ENCODE results near the gene CTNNA3. TPM values are rescaled to one million over a fixed set of nuclear protein-coding genes. Genes with fewer than 3 reads are reported as not detected.

Gene CTNNA3
- total RNA-seq, 1 donor from 2014 or later: not detected

DNA sequence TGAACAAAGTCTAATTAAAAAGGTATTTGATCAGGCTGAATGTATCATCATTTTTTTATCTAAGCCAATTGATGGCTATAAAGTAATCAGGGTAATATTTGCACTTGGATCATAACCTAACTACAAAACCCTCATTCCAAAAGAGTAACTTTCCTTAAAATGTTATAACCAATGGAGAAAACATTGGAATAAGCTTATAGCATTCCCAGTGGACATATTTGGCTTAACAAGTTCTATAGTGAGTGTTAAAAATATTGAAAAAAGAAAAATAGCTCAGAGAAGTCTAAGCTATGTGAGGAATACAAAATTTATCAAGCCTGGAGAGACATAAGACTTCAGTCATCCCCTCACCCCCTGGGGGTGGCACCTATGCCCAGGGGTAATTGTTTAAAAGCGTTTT lies 411.4 kb downstream of the CTNNA3 start:
- H3K4me1 Mint-ChIP-seq: no peaks in the 10 kb centered on the region
- no peaks in the 10 kb centered on the region for H3K36me3 Mint-ChIP-seq (ENCODE audit: low read depth)
- CTCF ChIA-PET: no interaction called here
- H3K9me3 Mint-ChIP-seq: no peaks in the 10 kb centered on the region
- TF ChIP-seq, protein P1, sequence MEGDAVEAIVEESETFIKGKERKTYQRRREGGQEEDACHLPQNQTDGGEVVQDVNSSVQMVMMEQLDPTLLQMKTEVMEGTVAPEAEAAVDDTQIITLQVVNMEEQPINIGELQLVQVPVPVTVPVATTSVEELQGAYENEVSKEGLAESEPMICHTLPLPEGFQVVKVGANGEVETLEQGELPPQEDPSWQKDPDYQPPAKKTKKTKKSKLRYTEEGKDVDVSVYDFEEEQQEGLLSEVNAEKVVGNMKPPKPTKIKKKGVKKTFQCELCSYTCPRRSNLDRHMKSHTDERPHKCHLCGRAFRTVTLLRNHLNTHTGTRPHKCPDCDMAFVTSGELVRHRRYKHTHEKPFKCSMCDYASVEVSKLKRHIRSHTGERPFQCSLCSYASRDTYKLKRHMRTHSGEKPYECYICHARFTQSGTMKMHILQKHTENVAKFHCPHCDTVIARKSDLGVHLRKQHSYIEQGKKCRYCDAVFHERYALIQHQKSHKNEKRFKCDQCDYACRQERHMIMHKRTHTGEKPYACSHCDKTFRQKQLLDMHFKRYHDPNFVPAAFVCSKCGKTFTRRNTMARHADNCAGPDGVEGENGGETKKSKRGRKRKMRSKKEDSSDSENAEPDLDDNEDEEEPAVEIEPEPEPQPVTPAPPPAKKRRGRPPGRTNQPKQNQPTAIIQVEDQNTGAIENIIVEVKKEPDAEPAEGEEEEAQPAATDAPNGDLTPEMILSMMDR (IDR thresholded peaks at IDR 0.05): no peak
- H3K27me3 Mint-ChIP-seq: no peaks in the 10 kb centered on the region
- H3K4me3 Mint-ChIP-seq: no peak overlapping the region
- ATAC-seq (ENCODE audit: low read depth) (no peak), DNase-seq (no peak)
- H3K27ac Mint-ChIP-seq: no peak overlapping the region
- POLR2A ChIA-PET: no interaction called here
- intact Hi-C loops (cut with micrococcal nuclease): no loop called here

DNA sequence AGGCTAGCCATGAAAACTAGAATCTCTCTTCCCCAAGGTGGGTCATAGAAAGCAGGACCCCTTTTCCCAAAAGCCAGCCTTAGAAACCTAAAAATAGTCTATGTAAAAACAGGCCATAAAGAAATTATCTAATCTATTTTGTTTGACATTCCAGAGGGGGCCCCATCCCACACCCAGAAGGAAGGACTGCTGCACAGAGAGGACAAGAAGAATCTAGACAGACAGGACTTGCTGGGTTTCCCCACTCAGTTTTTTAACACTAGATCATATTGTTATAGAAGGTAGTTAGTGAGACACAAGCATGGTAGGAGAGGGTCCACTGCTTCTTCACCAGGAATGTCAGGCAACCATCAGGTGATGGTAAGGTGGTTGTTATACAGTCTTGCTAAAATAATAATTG lies 413.1 kb downstream of the CTNNA3 start:
- ATAC-seq (ENCODE audit: low read depth) (no peak), DNase-seq (no peak)
- no peaks in the 10 kb centered on the region for H3K27me3 Mint-ChIP-seq
- no peaks in the 10 kb centered on the region for H3K4me1 Mint-ChIP-seq
- intact Hi-C loops (cut with micrococcal nuclease): no loop called here
- ChIA-PET CTCF (no interaction called here), POLR2A (no interaction called here)
- H3K27ac Mint-ChIP-seq: no peak overlapping the region
- H3K36me3 Mint-ChIP-seq (ENCODE audit: low read depth): no peaks in the 10 kb centered on the region
- H3K9me3 Mint-ChIP-seq: no peaks in the 10 kb centered on the region
- TF ChIP-seq, protein P1 (IDR thresholded peaks at IDR 0.05): no peak
- H3K4me3 Mint-ChIP-seq: no peak overlapping the region

DNA sequence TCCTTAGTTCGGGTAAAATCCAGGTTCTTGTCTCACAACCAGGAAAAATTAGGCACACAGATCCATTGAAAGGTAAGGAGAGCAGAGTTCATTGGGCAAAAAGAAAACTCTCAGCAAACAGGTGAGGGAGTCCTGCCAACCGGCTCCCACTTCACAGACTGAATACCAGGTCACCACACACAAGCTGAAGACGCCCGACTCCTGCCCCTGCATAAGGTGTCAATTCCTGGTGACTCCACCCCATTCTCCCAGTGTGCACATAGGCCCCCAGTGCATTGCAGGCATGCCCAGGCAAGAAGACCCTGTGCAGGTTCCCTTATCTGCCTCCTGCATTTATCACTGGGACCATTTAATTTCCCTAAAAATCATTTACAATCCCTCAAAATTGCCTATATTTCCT lies 415.6 kb downstream of the CTNNA3 start:
- Mint-ChIP-seq H3K4me1 (no peaks in the 10 kb centered on the region), H3K27ac (no peak overlapping the region), H3K36me3 (ENCODE audit: low read depth) (no peaks in the 10 kb centered on the region), H3K9me3 (no peaks in the 10 kb centered on the region), H3K4me3 (no peak overlapping the region), H3K27me3 (no peaks in the 10 kb centered on the region)
- ATAC-seq (ENCODE audit: low read depth) (no peak), DNase-seq (no peak)
- TF ChIP-seq, protein P1 (IDR thresholded peaks at IDR 0.05): no peak
- ChIA-PET CTCF (no interaction called here), POLR2A (no interaction called here)
- intact Hi-C loops (cut with micrococcal nuclease): no loop called here

- ChIA-PET CTCF (no interaction called here), POLR2A (no interaction called here)
- TF ChIP-seq, protein P1 (IDR thresholded peaks at IDR 0.05): no peak
- no peaks in the 10 kb centered on the region for H3K27me3 Mint-ChIP-seq
- intact Hi-C loops (cut with micrococcal nuclease): no loop called here
- H3K4me1 Mint-ChIP-seq: no peaks in the 10 kb centered on the region
- no peak for ATAC-seq (ENCODE audit: low read depth)
- H3K36me3 Mint-ChIP-seq (ENCODE audit: low read depth): no peaks in the 10 kb centered on the region
- no peak for DNase-seq
- no peaks in the 10 kb centered on the region for H3K9me3 Mint-ChIP-seq
- no peak overlapping the region for H3K4me3 Mint-ChIP-seq
- no peak overlapping the region for H3K27ac Mint-ChIP-seq
These were observed 418.6 kb downstream of the CTNNA3 start for GRCh38 chr10:67277402-67277801.

DNA sequence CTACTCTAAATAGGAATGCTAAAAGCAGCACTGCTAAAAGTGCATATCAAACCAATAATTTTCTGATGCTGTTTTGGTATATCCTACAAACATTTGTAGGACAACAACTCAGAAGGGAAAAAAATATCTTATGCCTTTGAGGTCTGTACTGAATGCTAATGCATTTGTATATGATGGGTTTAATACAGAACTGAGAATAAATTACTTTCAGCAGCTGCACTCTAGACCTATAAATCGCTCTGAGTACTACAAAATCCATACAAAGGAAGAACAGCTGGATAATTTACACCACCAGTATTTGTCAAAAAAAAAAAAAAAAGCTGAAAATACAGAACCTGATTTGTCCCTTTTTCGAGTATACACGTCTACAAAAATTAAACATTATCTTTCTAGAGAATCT lies 426.2 kb downstream of the CTNNA3 start:
- TF ChIP-seq, protein P1 (IDR thresholded peaks at IDR 0.05): no peak
- intact Hi-C loops (cut with micrococcal nuclease): no loop called here
- CTCF ChIA-PET: no interaction called here
- POLR2A ChIA-PET: no interaction called here
- Mint-ChIP-seq H3K36me3 (ENCODE audit: low read depth) (no peaks in the 10 kb centered on the region), H3K27ac (no peak overlapping the region), H3K9me3 (no peaks in the 10 kb centered on the region), H3K27me3 (no peaks in the 10 kb centered on the region), H3K4me1 (no peaks in the 10 kb centered on the region), H3K4me3 (no peak overlapping the region)
- DNase-seq: no peak
- ATAC-seq (ENCODE audit: low read depth): no peak

Measured in activated B cell treated with CpG ODN at 0.5 μM for 24 hours (primary cell).